Measurements from ENCODE around the gene RFXAP.
"Not testable (repeated sequence)": the region's sequence is repeated elsewhere in the genome, so short reads cannot be mapped to it uniquely, and the experiment has no call there.

The RFXAP gene

GRCh38 chr13:36818804-36819738 is at the start of gene RFXAP:
RFXAP (plus strand) TSS chr13:36819222; CDS start chr13:36819358, 136 bp downstream.
- TF ChIP-seq JUND (IDR thresholded peaks at IDR 0.05; ENCODE audit: low read depth), result no peak
- in situ Hi-C loops (cut with HindIII; ENCODE audit: low pct_unique_long_range_greater_than_20kb, low sequenced_read_pairs), result no loop called here
- DNase-seq (ENCODE audit: low read depth in 1 of 2, low spot score in 1 of 2), result peak; percentile 68 to 81

GRCh38 chr13:36769545-36769944 is 49.5 kb upstream of the RFXAP start:
- in situ Hi-C loops (cut with HindIII; ENCODE audit: low pct_unique_long_range_greater_than_20kb, low sequenced_read_pairs), result no loop called here

GRCh38 chr13:36770741-36771140 is 48.3 kb upstream of the RFXAP start:
- no peak for TF ChIP-seq JUND (IDR thresholded peaks at IDR 0.05; ENCODE audit: low read depth)
- DNase-seq (ENCODE audit: low read depth in 1 of 2, low spot score in 1 of 2), result no peak
- in situ Hi-C loops (cut with HindIII; ENCODE audit: low pct_unique_long_range_greater_than_20kb, low sequenced_read_pairs), result no loop called here

More at GRCh38 chr13:36769545-36769944, 49.5 kb upstream of the RFXAP start:
- TF ChIP-seq JUND (IDR thresholded peaks at IDR 0.05; ENCODE audit: low read depth), result no peak
- DNase-seq (ENCODE audit: low read depth in 1 of 2, low spot score in 1 of 2), result peak in 1 of 2 experiments; percentile 7

- DNase-seq (ENCODE audit: low read depth in 1 of 2, low spot score in 1 of 2), result no peak
- in situ Hi-C loops (cut with HindIII; ENCODE audit: low pct_unique_long_range_greater_than_20kb, low sequenced_read_pairs), result no loop called here
- TF ChIP-seq JUND (IDR thresholded peaks at IDR 0.05; ENCODE audit: low read depth), result no peak
Measured at GRCh38 chr13:36772853-36773252, 46.2 kb upstream of the RFXAP start.

GRCh38 chr13:36774931-36775330 is 44.1 kb upstream of the RFXAP start:
- DNase-seq (ENCODE audit: low read depth in 1 of 2, low spot score in 1 of 2), result no peak
- TF ChIP-seq JUND (IDR thresholded peaks at IDR 0.05; ENCODE audit: low read depth), result no peak
- in situ Hi-C loops (cut with HindIII; ENCODE audit: low pct_unique_long_range_greater_than_20kb, low sequenced_read_pairs), result no loop called here

GRCh38 chr13:36776175-36776574 is 42.8 kb upstream of the RFXAP start:
- TF ChIP-seq JUND (IDR thresholded peaks at IDR 0.05; ENCODE audit: low read depth), result no peak
- in situ Hi-C loops (cut with HindIII; ENCODE audit: low pct_unique_long_range_greater_than_20kb, low sequenced_read_pairs), result no loop called here
- DNase-seq (ENCODE audit: low read depth in 1 of 2, low spot score in 1 of 2), result no peak

GRCh38 chr13:36778083-36778671 is 40.8 kb upstream of the RFXAP start:
- in situ Hi-C loops (cut with HindIII; ENCODE audit: low pct_unique_long_range_greater_than_20kb, low sequenced_read_pairs), result no loop called here
- DNase-seq (ENCODE audit: low read depth in 1 of 2, low spot score in 1 of 2), result no peak
- TF ChIP-seq JUND (IDR thresholded peaks at IDR 0.05; ENCODE audit: low read depth), result no peak

- DNase-seq (ENCODE audit: low read depth in 1 of 2, low spot score in 1 of 2), result no peak
- no peak for TF ChIP-seq JUND (IDR thresholded peaks at IDR 0.05; ENCODE audit: low read depth)
- in situ Hi-C loops (cut with HindIII; ENCODE audit: low pct_unique_long_range_greater_than_20kb, low sequenced_read_pairs), result no loop called here
Measured at GRCh38 chr13:36783890-36784289, 35.1 kb upstream of the RFXAP start.

- in situ Hi-C loops (cut with HindIII; ENCODE audit: low pct_unique_long_range_greater_than_20kb, low sequenced_read_pairs); DNase-seq (ENCODE audit: low read depth in 1 of 2, low spot score in 1 of 2): not testable (repeated sequence)
Measured at GRCh38 chr13:36786175-36786574, 32.8 kb upstream of the RFXAP start.

- DNase-seq (ENCODE audit: low read depth in 1 of 2, low spot score in 1 of 2), result no peak
- in situ Hi-C loops (cut with HindIII; ENCODE audit: low pct_unique_long_range_greater_than_20kb, low sequenced_read_pairs), result no loop called here
- TF ChIP-seq JUND (IDR thresholded peaks at IDR 0.05; ENCODE audit: low read depth), result no peak
Measured at GRCh38 chr13:36787181-36787580, 31.8 kb upstream of the RFXAP start.

- no peak for TF ChIP-seq JUND (IDR thresholded peaks at IDR 0.05; ENCODE audit: low read depth)
- DNase-seq (ENCODE audit: low read depth in 1 of 2, low spot score in 1 of 2), result no peak
- in situ Hi-C loops (cut with HindIII; ENCODE audit: low pct_unique_long_range_greater_than_20kb, low sequenced_read_pairs), result no loop called here
Measured at GRCh38 chr13:36788276-36788675, 30.7 kb upstream of the RFXAP start.

- no peak for DNase-seq (ENCODE audit: low read depth in 1 of 2, low spot score in 1 of 2)
- TF ChIP-seq JUND (IDR thresholded peaks at IDR 0.05; ENCODE audit: low read depth), result no peak
- in situ Hi-C loops (cut with HindIII; ENCODE audit: low pct_unique_long_range_greater_than_20kb, low sequenced_read_pairs), result no loop called here
Measured at GRCh38 chr13:36789061-36789460, 30.0 kb upstream of the RFXAP start.

GRCh38 chr13:36789730-36790129 is 29.3 kb upstream of the RFXAP start:
- TF ChIP-seq JUND (IDR thresholded peaks at IDR 0.05; ENCODE audit: low read depth), result no peak
- DNase-seq (ENCODE audit: low read depth in 1 of 2, low spot score in 1 of 2), result no peak
- in situ Hi-C loops (cut with HindIII; ENCODE audit: low pct_unique_long_range_greater_than_20kb, low sequenced_read_pairs), result no loop called here
